Stimulated activated CD4-positive, alpha-beta T cell treated with anti-CD3 and anti-CD28 coated beads, Interleukin-2, amount 100 ng/mL, for 24 hours (primary cell): ENCODE results near the gene WWOX.

ENCODE experiments used
- DNase-seq, 2 donors: peaks; one replicate each; pipeline ENCODE4 v3.0.0-alpha.2; 2020

Gene WWOX

DNA sequence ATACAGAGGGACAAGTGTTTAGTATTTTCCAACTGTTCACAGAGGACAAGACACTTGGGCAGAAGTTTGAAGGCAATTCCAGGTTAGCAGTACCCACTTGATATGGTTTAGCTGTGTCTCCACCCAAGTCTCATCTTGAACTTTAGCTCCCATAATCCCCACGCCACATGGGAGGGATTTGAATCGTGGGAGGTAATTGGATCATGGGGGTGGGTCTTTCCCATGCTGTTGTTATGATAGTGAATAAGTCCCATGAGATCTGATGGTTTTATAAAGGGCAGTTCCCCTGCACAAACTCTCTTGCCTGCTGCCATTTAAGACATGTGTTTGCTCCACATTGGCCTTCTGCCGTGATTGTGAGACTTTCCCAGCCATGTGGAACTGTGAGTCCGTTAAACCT, 832.2 kb downstream of the WWOX start:
- no peak for DNase-seq

DNA sequence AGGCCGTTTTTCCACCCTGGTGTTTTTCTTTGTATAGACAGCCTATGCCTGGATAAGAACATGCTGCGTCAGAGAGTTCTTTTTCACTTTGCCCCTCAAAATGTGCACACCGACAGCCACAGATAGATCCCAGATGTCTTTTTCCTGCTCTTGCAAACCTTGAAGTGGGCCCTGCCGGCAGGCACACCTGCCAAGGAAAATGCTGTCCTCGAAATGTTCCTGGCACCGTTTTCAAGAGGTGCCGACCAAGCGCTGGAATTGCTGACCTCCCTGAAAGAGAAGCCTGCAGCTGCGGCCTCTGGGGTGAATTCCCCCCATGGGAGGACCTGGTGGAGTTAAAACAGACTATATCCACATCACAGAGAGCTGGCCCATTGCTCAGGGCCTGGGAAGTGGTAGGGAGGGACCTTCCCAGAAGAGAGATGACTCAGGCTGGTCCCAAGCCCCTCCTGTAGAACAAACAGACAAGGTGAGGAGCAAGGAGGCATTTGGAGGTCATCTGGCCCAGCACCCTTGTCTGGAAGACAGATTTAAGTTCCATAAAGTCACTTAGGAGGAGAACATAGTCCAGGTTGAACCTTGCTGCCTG, 833.0 kb downstream of the WWOX start:
- no peak for DNase-seq

DNA sequence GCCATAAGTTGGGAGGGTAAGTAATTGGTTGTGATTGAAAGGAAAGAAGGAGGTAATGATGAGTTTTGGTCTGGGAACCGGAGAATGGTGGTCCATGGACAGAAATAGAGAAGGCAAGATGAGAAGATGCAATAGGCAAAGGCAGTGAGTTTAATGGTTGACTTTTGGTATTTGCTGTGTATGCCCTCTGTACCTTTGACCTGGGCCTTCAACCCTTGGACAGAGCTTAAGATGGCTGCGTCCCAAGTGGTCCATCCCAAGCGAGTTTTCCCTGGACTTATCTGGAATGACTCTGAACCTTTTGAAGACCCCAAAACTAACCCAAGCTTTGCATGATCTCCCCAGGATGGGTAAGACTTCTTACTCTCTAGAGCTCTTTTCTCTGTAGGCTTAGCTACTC, 836.6 kb downstream of the WWOX start:
- no peak for DNase-seq

DNA sequence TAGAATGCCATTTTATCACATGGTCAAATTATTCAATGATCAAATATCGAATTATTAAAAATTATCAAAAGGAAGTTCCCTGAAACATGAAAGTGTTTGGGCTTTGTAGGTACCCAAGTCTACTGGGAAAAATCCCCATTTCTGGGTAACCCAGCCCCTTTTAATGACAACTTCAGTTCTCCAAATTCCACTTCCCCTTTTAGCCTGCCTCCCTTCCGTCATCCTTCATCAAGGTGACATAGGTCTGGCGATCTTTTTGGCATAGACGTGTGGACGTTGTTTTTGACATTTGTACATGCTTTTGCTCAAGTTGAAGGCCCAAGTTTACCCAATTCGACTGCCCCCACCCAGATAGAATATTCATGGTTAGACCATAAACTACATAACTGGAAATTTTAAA, 840.1 kb downstream of the WWOX start:
- DNase-seq = no peak

DNA sequence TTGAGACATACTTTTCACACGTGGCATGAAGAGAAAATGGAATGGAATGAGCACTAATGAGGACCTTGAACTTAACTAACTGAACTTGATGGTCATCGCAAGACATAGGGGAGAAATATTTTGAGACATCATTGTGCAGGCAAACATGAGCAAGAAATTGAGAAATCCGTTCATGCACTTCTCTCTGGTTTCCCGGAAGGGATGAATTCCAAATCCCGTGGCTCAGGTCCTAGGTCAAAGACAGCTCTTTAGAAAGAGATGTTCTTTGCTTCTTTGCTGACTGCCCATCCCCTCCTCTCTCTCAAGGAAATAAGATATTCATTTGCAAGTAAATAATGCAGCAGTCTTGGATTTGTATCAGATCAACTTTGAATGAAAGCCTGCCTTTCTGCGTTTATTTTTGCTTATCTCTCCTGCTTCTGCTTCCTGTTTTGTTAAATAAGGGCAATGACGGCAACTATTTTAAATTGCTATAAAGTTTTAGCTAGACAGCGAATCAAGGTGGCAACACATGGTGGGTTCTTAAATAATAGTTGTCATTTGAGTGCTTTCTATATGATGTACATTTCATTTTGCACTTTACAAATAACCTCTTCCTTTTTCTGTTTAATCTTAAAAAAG, 843.3 kb downstream of the WWOX start:
- no peak for DNase-seq

DNA sequence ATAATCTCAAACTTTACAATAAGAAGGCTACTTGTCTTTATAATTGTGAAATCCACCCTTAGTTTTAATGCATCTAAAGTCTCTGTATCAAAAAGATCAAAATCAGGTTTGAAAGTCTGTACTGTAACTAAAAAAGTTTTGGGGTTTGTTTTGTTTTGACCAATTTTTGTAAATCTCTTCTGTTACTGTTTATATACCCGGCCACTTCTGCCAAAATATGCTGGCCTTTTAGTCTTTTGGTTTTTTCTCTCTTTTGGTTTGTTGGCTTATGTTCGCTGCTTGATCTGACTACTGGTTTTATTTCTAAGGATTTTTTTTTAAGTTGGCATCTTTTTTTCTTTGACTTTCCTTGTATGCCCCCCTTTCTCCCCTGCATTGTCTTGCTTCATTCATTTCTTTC, 845.9 kb downstream of the WWOX start:
- DNase-seq = no peak

DNA sequence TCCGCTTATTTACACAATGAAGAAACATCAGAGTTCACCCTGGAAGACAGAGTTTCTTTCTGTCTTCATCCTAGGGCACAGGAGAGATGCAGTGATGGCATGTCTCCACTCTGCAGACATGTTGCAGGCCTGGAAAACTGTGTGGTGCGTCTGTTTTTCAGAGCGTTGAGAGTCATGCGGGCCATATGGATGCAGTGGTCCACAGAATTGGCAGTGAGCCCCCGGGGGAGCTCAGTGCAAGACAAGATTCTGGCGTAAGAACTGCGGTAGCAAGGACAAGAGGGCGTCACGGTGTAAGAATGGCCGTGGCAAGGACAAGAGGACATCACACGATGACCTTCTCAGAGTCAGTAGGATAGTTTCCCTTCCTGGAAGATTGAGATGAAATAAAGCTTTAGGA, 847.1 kb downstream of the WWOX start:
- DNase-seq = no peak

DNA sequence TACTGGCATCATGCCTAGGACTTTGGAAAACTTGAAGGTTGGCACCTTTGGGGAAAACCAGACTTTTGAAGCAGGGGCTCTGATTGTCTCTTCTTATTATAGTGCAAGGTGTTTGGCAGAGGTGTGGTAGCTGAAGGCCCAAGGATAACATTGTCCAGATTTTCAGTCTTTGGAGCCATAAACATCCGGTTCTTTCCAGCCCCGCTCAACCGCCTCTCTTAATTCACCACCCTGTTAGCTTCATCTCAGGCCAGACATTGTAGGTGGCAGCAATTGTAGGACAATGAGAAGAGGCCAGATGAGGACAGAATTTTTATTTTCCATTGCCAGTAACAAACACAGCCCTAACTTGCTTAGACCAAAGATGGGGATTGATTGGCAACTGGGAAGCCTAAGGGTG, 851.3 kb downstream of the WWOX start:
- no peak for DNase-seq

DNA sequence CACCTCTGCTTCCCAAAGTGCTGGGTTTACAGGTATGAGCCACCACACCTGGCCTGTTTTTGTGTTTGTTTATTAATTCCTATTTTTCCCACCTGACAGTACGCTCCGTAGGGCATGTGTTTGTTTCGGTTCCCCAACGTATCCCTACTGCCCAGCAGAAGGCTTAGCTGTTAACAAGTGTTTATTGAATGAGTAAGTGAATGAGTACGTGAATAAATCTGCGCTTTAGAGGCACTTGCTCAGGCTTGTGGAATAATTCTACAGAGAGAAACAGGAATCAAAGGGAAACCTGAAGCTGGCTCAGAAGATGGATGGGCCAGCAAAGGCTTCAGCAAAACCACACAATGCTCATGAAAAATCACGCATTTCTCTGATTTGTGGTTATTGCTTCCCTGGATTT, 853.2 kb downstream of the WWOX start:
- DNase-seq = no peak

DNA sequence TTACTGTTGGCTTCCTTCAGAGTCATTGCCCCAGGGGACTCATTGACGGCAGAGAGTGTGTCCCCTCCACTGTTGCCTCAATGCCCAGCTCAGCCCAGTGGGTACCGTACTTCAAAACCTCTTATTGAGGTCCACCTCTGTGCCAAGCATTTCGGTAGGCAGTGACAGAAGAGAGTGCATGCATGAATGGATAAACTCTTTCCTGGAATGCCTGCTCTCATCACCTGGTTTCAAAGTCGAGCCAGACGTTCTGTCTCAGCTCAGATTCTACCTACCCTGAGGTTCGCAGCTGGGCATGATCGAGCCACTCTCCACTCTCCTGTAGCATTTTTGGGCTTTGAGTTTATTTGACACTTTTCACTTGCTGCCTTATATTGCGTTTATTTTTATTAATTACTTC, 854.1 kb downstream of the WWOX start:
- DNase-seq = no peak

DNA sequence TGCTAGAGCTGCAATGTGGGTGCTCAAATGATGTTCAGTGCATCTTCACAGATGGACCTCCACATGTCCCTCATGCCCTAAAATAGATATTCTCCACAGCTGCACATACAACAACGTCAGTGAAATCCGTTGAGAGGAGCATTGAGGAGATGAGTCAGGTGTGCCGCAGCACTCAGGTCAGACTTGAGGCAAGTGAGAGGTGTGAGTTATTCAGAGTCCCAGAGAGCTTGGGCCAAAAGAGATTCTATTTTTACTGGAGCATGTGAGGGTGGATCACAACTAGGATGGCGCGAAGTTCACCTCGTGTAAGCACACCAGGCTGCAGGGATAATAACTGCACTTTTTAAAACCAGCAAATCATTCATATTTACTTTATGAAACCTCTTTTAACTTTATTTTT, 855.8 kb downstream of the WWOX start:
- DNase-seq = no peak

DNA sequence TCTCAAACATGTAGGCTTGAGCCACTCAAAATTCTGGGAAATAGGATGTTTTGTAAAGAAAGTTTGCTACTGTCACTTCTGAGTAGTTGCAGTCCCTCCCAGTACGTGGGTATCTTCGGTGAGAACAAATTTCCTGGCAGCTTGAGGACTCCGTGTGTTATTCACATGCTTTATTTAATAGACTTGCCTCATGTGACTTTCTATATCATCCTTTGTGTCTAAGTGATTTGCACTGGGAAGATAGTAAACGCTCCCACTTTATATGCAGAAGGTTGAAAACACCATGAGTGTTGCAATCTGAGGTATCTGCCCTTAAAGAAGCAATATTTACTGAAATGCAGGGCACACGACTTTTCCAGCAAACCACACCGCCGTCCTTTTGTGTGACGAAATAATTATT, 857.4 kb downstream of the WWOX start:
- DNase-seq = no peak

DNA sequence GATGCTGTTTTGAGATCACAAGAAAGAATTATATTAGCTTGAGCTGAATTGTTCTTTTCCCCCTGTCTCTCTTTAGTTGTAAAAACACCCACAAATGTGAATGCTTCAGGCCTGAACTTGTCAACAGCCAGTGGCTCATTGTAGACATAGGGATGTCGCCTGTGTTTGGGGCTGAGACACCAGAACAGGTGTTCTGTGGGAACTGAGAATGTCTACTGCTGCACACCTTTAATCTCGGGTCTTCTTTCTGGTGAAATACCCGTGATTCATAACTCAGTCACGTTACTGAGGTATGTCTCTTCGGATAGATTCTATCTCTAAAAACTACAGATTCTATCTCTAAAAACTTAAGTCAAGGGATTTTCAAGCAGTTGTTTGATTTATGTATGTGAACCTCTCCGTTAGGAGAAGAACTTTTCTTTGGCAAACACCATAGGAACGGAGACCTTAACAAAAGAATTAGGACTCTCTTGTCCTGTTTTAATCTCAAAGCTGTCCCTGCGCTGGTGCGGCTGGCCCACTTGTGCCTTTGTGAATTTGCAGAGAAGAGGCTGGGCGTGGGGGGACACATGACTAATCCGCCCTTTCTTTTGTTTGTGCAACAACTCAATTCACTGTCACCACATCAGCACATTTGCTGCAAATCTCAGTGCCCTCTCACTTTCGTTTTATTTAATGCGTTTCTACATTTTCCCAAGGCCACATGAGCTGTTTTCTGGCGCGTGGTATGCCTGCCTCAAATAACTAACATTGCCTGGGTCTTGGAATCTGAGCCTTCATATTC, 858.1 kb downstream of the WWOX start:
- peak; percentile 39 to 40 for DNase-seq

DNA sequence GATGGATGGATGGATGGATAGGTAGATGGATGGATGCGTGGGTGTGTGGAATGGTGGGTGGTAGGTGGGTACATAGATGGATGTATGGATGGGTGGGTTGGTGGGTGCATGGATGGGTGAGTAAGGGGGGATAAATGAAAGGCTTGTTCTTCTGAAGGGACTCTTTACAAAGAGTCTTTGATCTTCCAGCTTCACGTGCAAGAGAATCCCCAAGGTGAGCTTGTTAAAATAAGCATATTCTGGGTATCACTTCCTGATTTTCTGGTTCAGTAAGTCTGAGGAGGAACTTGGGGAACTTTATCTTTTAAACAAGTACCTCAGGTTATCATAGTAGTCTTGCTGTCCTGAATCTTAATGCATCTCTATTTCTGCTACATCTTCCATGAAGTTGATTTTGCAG, 862.0 kb downstream of the WWOX start:
- no peak for DNase-seq

DNA sequence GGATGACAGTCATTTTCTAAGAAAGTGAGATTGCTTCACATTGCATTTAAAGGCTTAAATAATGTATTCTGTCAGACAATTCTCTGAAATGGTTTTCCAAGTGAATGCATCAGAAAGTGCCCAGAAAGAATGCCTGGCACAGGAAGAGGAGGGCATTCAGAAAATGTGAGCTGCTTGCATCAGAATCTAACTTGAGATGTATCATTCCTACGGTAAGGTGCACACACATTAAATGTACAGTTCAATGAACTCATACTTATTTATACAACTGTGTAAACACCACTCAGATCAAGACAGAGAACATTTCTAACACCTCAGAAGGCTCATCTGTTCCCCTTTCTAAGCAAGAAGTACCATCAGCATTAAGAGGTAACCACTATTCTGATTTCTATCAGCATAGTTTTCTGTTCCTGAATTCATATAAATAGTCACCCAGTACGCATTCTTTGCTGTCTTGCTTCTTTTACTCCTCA, 863.0 kb downstream of the WWOX start:
- no peak for DNase-seq

DNA sequence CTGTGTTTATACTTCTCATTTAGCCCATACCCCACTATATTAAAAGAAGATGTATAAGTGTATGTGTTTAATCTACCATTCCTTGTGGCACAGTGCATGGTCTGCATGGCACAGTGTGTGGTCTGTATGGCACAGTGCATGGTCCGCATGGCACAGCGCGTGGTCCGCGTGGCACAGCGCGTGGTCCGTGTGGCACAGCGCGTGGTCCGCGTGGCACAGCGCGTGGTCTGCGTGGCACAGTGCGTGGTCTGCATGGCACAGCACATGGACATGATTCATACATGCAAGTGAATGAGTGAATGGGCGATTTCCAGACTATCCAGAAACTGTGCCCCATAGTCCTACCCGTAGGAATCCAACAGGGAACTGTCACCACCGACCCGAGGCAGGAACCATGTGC, 868.5 kb downstream of the WWOX start:
- no peak for DNase-seq

DNA sequence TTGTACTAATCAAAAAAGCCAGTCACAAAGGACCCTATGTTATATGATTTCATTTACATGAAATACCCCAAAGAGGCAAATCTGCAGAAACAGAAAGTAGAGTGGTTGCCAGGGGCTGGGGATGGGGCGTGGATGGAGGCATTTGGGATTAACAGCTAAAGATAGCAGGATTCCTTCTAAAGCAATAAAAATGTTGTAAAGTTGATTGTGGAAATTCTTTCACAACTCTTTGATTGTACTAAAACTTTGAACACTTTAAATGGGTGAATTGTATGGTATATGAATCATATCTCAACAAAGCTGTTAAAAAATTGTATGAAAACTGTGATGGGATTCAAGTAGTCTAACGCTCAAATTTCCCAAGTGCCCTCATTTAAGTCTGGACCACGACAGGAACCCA, 870.3 kb downstream of the WWOX start:
- no peak for DNase-seq

DNA sequence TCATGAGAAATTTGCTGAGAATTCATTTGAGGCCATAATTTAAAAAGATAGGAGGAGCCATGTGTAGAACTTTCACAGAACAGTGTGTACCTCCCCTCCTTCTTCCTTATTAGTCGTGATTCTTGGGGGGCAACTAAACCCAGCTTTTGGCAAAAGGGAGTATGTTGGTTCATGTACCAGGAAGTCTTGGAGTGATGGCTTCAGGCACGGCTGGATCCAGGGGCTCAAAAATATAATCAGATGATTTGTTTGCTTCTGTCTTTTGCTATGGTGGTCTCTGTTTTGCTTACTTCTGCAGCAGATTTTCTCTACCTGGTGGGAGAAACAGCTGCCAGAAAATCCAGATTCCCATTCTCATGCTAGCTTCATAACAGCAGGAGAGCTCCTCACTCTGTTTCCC, 871.2 kb downstream of the WWOX start:
- DNase-seq = no peak

DNA sequence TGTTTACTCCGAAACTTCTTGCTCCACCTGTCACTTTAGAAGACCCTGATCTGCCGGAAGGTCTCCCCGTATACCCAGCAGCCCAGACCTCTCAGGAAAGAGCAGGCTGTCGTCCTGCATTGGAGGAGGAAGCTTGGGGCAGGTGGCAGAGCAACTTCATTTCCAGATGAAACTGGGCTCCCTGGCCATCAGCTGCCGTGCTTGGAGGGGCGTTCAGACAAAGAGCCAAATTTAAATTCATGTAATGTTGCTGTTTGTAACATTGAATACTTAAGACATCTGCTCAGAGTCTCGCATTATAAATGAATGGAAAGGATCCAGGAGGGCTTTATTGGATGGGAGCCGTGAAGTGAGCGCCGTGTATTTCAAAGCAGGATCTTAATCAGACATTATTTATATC, 872.6 kb downstream of the WWOX start:
- DNase-seq = no peak

DNA sequence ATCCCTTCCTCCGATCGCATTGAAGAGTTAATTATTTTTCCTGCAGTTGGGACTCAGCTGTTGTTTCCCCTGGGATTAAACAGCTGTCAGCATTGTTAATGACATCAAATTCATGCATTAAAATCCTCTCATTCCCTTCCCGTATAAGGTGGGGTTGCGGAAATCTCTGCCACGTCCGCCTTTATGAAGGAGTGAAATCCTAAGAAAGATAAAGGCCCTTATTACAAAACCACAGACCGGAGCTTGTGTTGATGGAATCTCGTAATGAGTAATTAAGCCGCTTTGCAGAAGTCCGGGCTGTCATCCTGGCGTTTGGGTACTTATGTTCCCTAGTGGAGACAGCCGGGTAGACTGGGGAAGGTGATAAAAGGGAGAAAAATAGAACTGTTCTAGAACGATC, 873.5 kb downstream of the WWOX start:
- no peak for DNase-seq

DNA sequence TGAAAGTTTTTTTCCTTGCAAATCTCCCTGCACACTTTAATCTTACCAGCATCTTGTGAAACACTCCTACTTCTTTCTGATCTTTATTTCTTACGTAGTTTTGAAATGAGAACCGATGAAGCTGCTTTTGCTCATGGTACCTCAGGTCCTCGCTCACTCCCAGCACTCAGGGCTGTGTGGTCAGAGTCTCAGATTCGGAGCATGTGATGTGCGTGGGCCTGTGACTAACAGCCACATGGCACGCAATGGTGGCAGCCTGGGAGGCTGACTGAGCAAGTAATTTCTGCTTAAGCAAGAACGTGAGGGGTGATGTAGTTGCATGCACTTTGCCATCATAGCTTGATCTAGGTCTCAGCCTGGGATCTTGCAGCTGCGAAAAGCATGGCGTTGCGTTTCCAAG, 876.8 kb downstream of the WWOX start:
- DNase-seq = peak; percentile 49 to 56

DNA sequence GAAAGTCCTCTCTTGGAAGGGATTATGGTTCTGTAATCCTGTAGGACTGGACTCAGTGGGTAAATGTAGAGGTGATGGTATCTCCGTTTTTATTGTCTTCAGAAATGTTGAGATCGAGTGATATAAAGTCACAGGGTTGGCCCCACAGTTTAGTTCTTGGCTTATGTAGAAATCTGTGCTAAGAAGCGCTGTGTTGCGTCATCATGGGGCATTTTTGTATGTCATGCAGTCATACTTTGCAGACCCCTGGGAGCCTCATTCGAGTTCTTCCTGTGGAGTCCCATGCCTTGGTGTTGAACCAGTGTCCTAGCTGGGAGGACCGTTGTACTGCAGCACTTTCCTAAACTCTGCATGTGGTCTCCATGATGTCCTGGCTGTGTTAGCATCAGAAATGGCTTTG, 881.4 kb downstream of the WWOX start:
- no peak for DNase-seq

DNA sequence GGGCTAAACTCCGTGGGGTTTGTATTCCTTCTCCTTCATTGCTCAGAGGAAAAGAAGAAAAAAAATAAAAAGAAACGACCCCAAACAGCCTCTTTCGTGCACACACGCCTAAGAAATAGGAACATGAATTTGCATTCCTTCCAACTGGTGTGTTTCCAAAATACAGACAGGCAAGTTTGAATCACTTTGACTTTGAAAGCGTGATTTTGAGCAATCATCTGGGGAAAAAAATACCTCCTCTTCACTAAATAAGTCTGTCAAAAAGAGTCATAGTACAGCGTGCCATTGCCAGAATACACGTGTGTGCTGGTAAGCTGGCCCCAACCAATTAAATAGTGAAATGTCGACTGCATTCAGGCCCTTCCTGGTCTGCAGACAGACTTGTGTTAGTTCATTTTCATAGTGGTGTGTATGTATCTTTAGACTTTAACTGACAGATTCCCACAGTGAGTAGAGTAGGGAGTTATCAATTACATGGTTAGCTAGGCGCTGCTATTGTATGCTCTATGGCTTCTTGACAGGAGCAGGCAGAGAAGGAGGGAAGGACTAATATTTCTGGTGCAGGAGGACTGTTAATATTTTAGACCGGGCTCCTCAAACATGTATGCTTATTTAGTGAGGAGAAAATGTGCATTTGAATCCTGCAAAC, 882.8 kb downstream of the WWOX start:
- no peak for DNase-seq

DNA sequence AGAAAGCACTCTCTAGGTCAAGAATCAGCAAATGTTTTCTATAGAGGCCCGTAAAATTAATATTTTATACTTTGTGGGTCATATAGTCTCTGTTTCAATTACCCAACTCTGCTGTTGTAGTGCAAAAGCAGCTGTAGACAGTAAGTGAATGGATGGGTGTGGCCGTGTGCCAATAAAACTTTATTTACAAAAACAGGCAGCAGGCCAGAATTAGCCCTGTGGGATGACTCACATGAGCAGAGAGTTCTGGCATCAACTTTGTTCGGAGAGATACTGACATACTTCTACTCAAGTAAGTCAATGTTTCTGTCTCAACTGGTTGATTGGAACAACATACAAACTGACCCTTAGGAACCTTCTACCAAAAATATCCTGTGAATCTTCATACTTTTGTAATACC, 884.9 kb downstream of the WWOX start:
- DNase-seq = no peak
